ES-I3 (cell line): ENCODE results near the gene CCT5.
"Not testable (repeated sequence)": the region's sequence is repeated elsewhere in the genome, so short reads cannot be mapped to it uniquely, and the experiment has no call there.

Experiments
- H3K36me3 ChIP-seq: 2 replicates; pipeline ENCODE4 v1.6.1; 2013; ENCODE audit warnings: mild to moderate bottlenecking, low read length, control low read depth, moderate library complexity; ENCODE audit not compliant: insufficient read depth
- H3K4me1 ChIP-seq: 2 replicates; pipeline ENCODE4 v1.6.1; 2013; ENCODE audit warnings: mild to moderate bottlenecking, control low read depth, low read length; ENCODE audit not compliant: insufficient read depth
- H3K9ac ChIP-seq: 2 replicates; pipeline ENCODE4 v1.6.1; 2013; ENCODE audit warnings: low read depth, mild to moderate bottlenecking, low read length, moderate library complexity
- H3K9me3 ChIP-seq: 2 replicates; pipeline ENCODE4 v1.6.1; 2013; ENCODE audit warnings: mild to moderate bottlenecking, low read length, moderate library complexity; ENCODE audit not compliant: control insufficient read depth, insufficient read depth

Gene CCT5

DNA sequence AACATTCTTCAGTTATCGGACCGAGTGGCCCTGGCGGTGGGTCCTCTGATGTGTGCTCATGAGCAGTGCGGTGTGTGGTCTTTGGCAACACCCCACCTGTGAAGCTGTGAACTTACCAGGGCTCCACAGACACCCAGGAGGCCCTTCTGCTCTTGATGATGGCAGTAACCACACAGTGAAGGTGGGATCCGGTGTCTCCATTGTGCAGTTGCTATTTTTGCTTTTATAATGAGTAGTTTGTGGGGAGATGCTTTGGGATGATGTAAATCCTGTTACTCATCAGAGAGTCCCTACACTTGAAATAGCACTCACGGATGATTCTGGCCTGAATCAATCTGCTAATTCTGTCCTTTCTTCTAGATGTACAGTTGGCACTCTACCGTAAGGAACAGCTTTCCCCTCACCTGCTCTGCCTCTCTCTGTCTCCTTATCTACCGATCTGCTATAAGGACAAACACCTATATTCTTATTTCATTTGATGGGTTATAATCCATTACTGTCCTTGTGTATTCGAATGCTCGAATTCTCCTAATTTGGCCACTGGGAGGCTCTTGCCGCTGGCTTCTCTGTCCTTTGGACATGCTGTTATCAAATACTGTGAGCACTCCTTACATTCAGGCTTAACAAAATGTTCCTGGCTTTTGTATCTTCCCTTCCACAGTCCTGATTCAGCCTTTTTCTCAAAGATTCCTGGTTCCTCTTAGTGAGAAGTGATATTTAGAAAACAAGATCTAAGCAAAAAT is 20.6 kb upstream of the CCT5 start:
- Histone ChIP-seq H3K9ac (no peak overlapping the region), H3K9me3 (peaks cover 3% of the 10 kb centered on the region; the same call in 1 of the 2 replicates), H3K36me3 (no peaks in the 10 kb centered on the region; the same call in 1 of the 2 replicates), H3K4me1 (peaks cover 8% of the 10 kb centered on the region; the same call in 1 of the 2 replicates)

- H3K9ac ChIP-seq = no peak overlapping the region
- H3K4me1 ChIP-seq = peaks cover 8% of the 10 kb centered on the region; the same call in 1 of the 2 replicates
- H3K36me3 ChIP-seq = no peaks in the 10 kb centered on the region
Observed at GRCh38 chr5:10232386-10232785, 17.7 kb upstream of the CCT5 start.

DNA sequence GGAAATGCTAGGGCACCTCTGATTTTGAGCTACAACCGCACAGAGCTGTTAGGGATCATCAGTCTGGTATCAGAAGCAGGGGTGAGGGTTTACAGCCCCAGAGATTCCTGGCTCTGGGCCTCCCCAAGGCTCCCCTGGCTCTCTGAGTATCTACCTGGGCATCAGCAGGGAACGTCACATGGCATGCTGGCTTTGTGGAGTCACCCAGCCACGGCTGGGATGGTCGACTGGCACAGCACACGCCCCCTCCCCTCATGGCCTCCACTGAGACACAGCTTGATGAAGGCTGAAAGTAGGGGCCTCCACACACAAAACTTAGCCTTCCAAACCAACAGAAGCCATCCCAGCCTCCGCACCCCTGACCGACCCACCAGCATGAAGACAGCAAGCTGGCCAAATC is 17.1 kb upstream of the CCT5 start:
- Histone ChIP-seq H3K4me1 (peaks cover 8% of the 10 kb centered on the region; the same call in 1 of the 2 replicates), H3K36me3 (no peaks in the 10 kb centered on the region), H3K9me3 (no peaks in the 10 kb centered on the region), H3K9ac (no peak overlapping the region)

More at GRCh38 chr5:10232386-10232785, 17.7 kb upstream of the CCT5 start:
- H3K9me3 ChIP-seq = no peaks in the 10 kb centered on the region

GRCh38 chr5:10233505-10233904 is 16.6 kb upstream of the CCT5 start:
- H3K36me3 ChIP-seq = no peaks in the 10 kb centered on the region
- no peaks in the 10 kb centered on the region for H3K9me3 ChIP-seq
- no peak overlapping the region for H3K9ac ChIP-seq
- peaks cover 8% of the 10 kb centered on the region; the same call in 1 of the 2 replicates for H3K4me1 ChIP-seq

DNA sequence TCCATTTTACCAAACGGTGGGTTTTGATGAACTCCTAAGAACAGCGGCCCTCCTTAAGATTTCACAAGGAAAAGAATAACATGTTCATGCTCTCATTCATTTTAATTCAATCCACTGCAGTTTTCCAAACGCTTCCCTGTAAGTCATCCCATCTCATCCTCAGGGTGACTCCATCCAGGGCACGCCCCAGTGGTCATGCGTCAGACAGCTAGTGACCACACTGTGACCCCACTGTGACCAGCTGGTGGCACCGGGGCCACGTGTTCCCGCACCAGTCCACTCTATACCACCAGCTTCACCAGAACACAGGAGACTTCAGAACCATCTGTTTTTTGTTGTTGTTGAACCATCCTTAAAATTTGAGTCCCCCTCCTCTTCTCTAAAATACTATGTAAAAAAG is 14.7 kb upstream of the CCT5 start:
- Histone ChIP-seq H3K9me3 (no peaks in the 10 kb centered on the region), H3K36me3 (no peaks in the 10 kb centered on the region), H3K9ac (no peak overlapping the region), H3K4me1 (peaks cover 8% of the 10 kb centered on the region; the same call in 1 of the 2 replicates)

GRCh38 chr5:10243660-10244240 is 6.3 kb upstream of the CCT5 start:
- no peaks in the 10 kb centered on the region for H3K4me1 ChIP-seq
- H3K9me3 ChIP-seq = no peaks in the 10 kb centered on the region
- H3K36me3 ChIP-seq = no peaks in the 10 kb centered on the region
- H3K9ac ChIP-seq = no peak overlapping the region

GRCh38 chr5:10244342-10244944 is 5.6 kb upstream of the CCT5 start:
- Histone ChIP-seq H3K4me1 (no peaks in the 10 kb centered on the region), H3K9ac (no peak overlapping the region), H3K36me3 (no peaks in the 10 kb centered on the region), H3K9me3 (no peaks in the 10 kb centered on the region)

- Histone ChIP-seq H3K9ac (no peak overlapping the region), H3K4me1 (peaks cover 2% of the 10 kb centered on the region; the same call in 1 of the 2 replicates)
Observed at GRCh38 chr5:10246761-10247160, 3.3 kb upstream of the CCT5 start.

GRCh38 chr5:10247217-10247616 is 2.9 kb upstream of the CCT5 start:
- not testable (repeated sequence) for H3K4me1 ChIP-seq, H3K9ac ChIP-seq, H3K36me3 ChIP-seq, H3K9me3 ChIP-seq

More at GRCh38 chr5:10246761-10247160, 3.3 kb upstream of the CCT5 start:
- no peaks in the 10 kb centered on the region for H3K9me3 ChIP-seq
- H3K36me3 ChIP-seq = peaks cover under 1% of the 10 kb centered on the region; the same call in 1 of the 2 replicates

DNA sequence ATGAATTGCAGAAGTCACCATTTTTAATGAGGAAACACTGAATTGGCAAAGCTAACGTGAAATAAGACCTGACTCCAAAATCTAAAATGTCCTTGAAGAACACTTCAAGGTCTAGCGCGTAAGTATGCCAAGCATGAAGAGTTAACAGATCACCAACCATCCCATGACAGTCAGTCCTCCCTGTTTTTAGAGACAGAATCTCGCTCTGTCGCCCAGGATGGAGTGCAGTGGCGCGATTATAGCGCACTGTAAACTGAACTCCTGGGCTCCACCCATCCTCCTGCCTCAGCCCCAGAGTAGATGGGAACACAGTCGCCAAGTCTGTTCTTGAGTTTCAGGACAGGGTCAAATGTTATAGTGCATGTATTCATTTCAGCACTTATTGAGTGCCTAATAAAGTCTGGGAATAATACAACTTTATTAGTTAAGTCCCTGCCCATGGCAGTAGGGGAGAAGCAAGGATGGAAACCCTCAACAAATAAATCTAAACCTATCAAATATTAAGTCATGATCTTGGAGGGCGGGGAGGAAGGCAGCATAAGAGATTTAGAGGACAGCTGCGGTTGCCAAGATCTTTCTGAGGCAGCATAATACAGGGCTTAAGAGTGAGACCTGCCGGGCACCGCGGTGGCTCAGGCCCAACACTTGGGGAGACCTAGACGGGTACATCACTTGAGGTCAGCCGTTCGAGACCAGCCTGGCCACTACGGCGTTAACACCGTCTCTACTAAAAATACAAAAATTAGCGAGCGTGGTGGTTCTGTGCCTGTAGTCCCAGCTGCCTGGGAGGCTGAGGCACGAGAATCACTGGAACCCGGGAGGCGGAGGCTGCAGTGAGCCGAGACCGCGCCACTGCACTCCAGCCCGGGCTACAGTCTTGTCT is 1.5 kb upstream of the CCT5 start:
- H3K9me3 ChIP-seq = no peaks in the 10 kb centered on the region
- peaks cover 7% of the 10 kb centered on the region; the same call in 1 of the 2 replicates for H3K4me1 ChIP-seq
- peaks cover 6% of the 10 kb centered on the region for H3K36me3 ChIP-seq

GRCh38 chr5:10250806-10251276 is 761 bp downstream of the CCT5 start:
- H3K36me3 ChIP-seq = peaks cover 25% of the 10 kb centered on the region
- H3K4me1 ChIP-seq = peaks cover 7% of the 10 kb centered on the region; the same call in 1 of the 2 replicates
- peak overlapping the region; percentile 87 for H3K9ac ChIP-seq

More for the DNA sequence above, 1.5 kb upstream of the CCT5 start:
- H3K9ac ChIP-seq = peak overlapping the region; percentile 87

GRCh38 chr5:10251405-10251804 is 1.3 kb downstream of the CCT5 start:
- H3K9me3 ChIP-seq = no peaks in the 10 kb centered on the region
- peaks cover 29% of the 10 kb centered on the region for H3K36me3 ChIP-seq
- peak overlapping the region; percentile 87 for H3K9ac ChIP-seq
- peaks cover 7% of the 10 kb centered on the region; the same call in 1 of the 2 replicates for H3K4me1 ChIP-seq

More at GRCh38 chr5:10250806-10251276, 761 bp downstream of the CCT5 start:
- H3K9me3 ChIP-seq = no peaks in the 10 kb centered on the region

- Histone ChIP-seq H3K36me3 (peaks cover 49% of the 10 kb centered on the region), H3K9ac (no peak overlapping the region), H3K4me1 (peaks cover 7% of the 10 kb centered on the region; the same call in 1 of the 2 replicates), H3K9me3 (no peaks in the 10 kb centered on the region)
Observed at GRCh38 chr5:10253390-10253789, 3.3 kb downstream of the CCT5 start.

- Histone ChIP-seq H3K36me3 (peaks cover 62% of the 10 kb centered on the region), H3K4me1 (peaks cover 7% of the 10 kb centered on the region; the same call in 1 of the 2 replicates), H3K9me3 (no peaks in the 10 kb centered on the region), H3K9ac (no peak overlapping the region)
Observed at GRCh38 chr5:10254686-10255085, 4.6 kb downstream of the CCT5 start.
